HG02884 (cell line): ENCODE results near the gene RNLS.

Experiments
- ATAC-seq: cut with Tn5 transposase; IDR thresholded peaks from one replicate; pipeline ENCODE4 v1.9.1; 2021; ENCODE audit warnings: mild to moderate bottlenecking, moderate library complexity; ENCODE audit not compliant: unreplicated experiment

The RNLS gene

DNA sequence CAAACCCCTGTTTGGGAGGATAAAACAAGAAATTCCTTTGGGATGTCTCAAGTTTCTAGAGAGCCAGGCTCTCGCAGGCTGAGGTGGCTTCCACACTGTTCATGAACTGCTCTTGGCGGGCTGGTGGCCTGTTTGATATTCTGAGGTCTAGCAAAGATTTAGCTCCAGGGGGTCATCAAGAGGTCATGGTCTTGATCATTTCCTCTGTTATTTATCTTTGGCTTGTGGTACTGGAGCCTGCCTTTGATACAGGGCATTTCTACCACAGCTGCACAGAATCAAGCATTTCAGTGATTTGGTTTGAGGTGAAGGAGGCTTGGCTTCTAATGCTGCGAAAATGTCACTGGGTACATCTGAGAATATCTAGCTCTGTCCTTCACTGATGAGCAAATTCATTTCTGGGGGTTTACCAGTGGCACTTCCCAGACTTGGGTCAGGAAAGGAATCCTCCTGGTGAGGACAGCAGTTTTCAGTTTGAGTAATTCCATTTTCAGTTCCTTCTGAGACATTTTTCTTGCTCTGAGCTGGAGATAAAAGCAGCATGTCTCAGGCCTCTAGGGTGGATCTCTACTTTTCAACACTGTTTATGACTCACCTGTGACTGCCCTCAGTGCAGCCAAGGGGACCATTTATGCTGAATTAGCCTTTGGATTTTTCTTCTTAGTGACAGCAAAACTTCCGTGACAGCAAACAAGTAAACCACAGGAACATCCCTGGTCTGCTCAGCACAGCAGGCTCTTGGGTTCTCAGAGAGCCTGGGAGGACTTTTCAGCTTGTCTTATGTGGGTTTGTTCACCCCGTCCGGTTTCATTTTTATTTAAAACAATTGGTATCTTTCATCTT lies 312.0 kb downstream of the RNLS start:
- peak; percentile 87 for ATAC-seq

DNA sequence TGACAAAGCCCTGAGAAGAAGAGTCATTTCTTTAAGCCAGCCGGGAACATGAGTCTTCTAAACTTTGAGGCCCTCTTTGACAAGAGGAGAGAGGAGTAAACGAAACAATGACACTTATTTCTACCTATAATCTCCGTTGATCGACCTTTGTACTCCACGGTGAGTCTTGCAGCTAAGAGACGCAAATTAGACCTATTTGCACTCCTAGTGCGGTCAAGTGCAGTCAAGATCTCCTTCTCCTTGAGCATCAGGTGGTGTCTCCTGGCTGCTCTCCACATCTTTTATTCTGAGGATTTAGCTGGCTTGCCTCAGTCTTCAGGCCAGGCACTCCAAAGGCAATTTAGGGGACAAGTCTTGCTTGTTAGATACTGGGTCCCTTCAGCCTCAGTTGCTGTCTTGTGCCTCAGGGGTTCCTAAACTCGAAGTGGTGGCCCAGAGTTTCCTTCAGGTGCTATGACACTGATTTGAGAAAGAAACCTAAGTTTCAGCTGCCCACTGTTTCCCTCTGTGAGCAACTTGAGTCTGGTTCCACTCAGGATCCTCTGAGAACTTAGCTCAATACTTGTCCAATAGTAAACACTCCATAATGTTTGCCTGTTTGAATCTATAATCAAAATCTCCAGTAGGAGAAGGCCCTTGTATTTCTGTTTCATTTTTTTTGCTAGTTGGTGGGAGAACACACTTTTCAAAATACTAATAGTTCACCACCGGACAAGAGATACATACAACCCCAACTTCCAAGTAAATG lies 312.9 kb downstream of the RNLS start:
- no peak for ATAC-seq

DNA sequence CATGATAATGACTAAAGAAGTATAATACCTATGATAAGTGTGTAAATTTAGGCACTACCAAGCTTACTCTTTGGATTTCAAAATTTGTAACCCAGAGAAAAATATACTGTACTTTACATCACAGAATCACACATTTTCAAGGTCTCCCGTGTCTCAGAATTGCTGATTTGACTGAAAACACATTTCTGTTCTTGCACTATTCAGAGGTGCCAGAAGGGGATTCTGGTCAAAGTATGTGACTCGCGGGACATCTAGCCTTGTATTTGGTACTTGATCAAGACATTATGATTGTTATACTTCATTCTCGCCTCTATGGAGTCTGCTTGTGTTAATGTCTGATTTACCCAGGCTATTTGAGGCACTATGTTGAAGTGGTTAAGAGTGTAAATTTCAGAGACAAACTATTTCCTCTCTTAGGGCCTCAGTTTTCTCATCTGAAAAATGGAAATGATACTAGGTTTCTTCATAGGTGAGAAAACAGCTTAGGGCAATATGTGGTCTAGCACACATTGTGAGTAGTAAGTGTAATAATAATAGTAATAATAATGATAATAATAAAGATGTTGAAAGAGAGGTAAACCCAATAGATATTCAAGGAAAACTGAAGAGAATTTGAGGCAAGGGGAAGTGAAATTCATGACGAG lies 320.4 kb downstream of the RNLS start:
- no peak for ATAC-seq

DNA sequence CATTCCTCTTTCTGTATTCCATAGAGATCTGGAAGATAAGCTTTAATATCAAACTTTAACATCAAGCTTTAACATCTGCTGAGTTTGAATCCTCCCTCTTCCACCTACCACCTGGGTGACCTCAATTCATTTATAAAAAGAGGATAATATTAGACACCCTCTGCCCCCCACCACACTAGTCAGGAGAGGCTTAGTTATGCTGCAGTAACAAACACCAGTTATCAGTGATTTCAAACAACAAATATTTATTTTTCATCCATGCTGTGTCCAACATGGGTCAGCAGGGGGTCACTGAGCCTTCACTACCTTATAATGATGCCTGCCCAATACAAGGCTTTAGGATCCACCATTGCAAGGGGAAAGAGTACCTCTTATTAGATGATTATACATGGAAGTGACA lies 322.0 kb downstream of the RNLS start:
- ATAC-seq: no peak

DNA sequence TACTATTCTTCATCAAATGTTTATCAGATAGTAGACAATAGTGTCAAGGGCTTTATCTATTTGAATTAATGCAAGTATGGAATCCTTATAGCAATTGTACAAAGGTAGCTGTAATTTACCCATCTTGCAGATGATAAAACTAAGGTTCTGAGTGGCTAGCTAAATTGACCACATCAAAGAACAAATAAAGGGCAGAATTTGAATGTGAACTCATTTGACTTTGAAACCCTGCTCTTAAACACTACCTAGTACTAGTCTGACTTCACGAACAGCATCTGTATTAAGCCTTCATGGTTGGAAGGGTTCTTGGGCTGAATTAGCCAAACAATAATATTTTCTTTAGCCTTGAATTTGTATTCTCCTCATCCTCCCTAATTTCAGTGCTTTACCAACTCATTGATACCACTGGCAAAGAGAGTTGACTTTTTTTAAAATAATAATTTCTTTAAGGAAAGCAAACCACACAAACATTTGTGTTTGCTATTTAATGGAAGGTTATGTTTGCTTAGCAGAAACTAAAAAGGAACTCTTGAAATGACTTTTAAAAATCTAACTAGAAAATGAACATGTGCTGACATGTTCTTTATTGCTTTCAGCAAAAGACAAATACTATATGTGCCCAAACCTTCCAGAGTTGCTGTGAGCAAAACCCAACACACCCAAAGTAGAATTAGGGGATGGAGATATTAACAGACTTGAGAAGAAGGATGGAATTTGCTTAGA lies 322.6 kb downstream of the RNLS start:
- ATAC-seq: no peak

DNA sequence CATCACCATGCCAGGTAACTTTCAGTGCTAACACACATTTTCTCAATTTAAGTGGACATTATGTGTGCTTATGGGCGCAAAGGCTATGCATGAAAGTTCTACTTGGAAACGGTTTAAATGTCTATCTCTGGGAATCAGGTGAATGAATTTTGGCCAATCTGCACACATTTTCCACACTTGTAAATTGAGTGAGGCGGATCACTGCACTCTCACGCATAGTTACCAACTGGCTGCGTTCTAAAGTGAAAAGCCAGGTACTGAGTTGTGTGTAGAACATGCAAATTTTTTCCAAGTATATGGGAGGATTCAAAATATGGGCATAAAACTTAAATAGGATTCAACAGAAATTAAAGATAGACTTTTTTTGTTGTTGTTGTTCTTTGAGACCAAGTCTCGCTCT lies 323.7 kb downstream of the RNLS start:
- ATAC-seq: no peak

DNA sequence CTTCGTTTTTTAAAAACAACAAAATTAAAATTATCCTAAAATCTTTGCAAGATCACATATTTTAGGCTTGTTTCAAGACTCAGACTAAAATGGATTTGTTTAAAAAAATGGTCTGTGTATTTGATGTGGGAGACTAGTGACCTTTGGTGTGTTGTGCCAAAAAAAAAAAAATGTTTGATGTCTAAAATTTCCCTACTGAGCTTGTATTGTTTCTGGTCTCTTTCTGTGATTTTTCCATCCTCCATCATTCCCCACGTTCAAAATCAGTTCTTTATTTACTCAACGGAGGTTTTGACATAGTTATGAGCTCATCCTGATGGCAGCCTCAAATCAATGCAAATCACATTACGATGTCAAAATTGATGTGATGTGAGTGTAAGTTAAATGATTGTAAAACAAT lies 326.2 kb downstream of the RNLS start:
- no peak for ATAC-seq

DNA sequence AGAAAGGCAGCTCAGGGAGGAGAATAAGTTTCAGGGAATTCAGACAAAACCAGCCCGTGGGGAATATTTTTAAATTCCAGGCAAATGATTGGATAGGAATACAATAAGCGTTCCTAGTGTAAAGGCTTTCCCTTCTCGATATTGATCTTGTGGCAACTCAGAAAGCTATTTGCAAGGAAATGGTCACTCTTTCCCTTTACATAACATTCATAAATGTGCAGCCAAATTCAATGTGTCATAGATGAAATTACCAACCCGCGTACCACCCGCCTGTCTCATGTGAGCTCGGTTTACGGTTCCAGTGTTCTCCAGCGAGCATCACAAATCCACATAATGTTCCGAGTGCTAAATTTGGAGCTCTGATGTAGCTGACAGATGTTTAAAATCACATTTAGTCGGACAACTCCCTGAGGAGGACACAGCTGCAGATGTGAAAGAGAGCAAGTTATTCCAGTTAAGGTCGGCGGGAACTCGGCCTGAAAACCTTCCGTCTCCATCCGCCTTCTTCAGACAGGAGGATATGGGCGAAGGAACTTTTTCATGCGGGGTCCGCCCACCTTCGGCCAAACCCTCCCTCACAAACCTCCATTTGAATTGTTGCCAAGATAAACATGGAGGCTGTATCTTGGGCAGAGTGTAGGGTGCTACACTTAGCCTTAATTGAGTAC lies 327.0 kb downstream of the RNLS start:
- ATAC-seq: no peak

DNA sequence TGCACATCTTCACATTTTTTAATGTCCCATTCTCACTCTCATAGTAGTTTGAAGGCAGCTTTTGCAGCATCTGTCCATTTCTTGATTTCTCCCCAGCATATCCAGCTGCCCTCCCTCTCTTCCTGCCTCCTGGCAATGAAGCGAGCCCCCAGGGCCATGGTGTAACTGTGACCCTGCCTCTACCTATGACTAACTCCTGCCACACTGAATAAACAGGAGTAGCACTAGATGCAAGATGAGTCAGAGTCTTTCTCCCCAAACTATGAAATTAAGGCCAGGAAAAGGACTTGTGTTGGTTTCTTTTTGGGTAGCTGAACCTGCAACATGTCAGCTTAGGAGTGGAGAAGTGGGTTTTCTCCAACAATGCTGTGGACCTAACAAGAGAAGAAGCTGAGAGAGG lies 329.0 kb downstream of the RNLS start:
- no peak for ATAC-seq

DNA sequence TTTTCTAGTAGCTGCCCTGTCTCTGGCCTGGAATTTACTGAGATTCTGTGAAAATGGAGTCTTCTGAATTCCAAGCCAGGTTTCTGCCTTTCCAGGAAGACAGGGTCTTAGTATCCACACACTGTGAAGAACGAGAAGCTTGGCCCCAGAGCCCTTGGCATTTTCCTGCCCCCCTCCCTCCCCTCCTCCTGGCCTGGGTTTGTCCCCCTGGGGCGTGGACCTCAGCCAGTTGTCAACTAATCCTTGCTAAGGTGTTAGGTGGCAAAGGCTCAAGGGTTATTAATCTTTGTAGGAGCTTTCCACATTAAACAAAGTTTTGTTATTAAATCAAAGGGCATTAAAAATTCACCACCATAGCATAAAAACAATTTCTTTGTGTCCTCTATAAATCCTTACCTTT lies 329.5 kb downstream of the RNLS start:
- ATAC-seq: no peak

DNA sequence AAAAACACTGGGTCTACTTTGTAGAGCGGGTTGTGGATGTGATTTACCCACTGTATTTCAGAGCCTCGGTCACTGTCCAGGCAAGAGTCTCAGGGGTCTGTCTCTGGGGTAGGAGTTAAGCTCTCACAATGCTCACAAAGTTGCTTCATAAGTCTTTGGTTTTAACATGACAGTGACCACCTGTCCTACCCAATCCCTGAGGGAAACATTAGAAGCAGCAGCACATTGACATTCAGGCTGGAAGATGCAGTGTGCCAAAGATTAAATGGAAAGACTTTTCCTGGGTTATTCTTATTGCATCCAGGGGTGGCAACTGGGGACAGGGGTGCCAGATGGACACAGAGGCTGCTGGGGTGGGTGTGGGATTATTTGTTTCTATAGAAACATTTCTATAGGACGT lies 330.0 kb downstream of the RNLS start:
- ATAC-seq: no peak

DNA sequence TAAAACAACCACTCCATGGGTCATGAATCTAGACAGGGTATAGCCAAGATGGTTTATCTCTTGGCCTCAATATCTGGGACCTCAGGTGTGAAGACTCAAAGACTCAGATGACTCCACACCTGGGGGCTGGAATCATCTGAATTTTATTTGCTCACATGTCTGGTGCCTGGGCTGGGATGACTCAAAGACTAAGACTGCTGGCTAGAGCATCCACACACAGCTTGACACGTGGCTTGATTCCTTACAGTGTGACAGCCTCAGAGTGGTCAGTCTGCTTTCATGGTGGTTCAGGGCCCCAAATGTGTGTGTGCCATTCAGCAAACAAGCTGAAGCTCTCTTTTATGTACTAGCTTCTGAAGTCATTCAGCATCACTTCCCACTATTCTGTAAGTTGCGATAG lies 333.7 kb downstream of the RNLS start:
- no peak for ATAC-seq

DNA sequence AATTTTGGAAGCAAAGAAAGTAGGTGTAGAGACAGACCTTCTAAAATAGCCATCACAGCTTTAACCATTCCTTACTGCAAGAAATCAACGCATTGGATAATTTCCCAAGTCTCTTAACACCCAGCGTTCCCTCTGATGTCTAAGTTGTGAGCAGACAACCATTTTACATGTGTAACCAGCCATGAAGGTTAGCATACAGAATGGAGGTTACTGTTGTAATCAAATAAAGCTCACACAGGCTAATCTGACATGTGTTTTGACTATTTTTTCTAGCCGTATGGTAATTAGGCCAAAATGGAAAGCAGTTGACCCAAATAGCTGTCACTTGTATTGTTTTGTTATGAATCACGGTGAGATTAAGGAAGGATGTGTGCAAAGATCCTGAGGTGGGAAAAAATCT lies 336.4 kb downstream of the RNLS start:
- no peak for ATAC-seq

DNA sequence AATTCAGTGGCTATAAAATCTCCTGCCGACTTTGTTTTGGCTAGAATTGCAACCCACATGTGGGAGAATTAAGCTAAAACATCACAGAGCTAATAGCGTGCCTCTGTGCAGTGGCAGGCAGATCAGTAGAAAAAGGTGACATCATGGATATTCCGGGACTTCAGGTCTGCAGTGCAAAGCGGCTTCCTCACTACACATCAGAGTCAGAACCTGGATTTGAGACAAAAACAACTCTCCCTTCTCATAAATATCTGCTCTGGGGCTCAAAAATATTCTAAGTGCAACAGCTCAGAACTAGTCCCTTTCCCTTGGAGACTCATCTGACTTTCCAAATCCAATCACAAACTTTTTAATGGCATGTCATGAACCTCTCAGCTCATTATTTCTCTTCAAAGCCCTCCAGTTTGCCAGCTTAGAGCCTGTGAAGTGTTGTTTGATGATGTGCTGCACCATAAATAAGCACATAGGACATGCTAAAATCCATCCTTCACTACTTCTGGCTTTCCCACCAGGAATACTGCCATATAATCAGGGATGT lies 337.1 kb downstream of the RNLS start:
- ATAC-seq: no peak

DNA sequence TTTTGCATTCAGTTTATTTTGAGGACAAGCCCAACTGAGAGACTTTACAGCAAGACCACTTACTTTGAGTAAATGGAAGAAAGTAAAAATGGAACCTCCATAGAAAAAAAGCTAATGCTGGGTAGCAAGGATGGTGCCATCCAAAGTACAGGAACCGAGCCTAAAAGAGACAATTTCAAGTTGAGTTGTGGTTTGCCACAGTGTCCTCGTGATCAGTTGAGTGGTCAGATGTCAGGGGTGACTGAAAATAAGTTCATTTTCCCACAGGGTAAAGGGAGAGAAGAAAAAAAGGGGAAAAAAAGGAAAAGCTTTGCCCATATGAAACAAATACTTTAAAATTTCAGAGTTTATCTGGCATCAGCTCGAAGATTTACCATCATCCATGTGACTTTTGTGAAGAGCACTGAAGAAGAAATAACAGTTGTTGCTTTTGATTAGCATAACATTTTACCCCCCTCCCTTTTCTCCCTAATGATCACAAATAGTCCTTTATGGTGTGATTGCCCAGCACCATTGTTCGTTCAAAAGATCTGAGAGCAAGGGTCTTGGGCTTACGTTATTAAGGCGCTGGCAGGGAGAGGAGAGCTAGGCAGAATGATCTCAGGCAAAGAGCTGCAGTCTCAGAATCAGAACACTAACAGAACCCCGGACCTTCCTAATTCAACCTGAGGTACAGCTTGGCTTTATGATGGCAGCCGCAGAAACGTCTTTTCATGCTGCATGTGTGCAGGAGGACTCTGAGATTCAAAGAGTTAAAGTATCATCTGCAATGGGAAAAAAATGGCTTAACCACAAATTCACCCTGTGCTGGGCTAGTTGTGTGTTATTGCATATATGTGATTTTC lies 338.1 kb downstream of the RNLS start:
- no peak for ATAC-seq

DNA sequence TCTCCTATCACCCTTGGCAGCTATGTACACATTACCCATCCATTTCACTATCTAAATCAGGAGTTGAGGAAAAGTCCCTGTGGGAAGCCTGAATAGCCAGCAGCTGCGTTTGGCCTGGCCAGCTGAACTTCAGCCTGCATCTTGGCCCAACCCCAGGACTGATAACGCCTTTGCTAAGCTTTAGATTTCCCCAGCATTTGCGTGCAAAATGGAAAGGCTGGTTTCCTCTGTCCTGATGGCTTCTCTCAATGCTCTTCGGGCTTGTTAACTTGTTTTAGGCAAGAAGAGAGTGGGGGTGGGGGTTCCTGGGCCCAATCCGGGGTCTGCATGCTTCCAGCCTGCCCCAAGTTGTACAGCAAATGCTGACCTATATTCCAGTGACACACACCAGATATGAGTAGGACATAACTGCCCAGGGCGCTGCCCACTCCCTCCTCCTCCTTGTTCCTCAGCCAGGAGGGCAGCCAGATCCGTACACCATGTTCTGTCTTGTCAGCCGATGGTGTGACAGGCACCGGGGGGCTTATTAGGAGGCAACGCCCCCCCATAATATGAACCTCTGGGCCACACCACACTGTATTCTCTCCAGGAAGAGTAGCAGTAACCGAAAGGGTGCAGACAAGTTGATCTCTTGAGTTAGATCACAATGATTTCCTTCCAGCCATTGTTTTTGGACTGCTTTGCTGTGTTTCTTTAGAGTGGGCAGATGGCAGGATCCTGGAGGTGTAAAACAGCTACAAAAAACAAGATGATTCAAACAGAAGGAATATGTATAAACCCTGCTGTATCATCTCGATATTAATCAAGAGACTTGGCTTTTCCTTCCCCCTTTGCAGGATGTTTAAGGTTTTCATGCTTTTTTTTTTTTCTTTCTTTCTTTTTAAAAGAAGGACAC lies 339.0 kb downstream of the RNLS start:
- ATAC-seq: no peak

DNA sequence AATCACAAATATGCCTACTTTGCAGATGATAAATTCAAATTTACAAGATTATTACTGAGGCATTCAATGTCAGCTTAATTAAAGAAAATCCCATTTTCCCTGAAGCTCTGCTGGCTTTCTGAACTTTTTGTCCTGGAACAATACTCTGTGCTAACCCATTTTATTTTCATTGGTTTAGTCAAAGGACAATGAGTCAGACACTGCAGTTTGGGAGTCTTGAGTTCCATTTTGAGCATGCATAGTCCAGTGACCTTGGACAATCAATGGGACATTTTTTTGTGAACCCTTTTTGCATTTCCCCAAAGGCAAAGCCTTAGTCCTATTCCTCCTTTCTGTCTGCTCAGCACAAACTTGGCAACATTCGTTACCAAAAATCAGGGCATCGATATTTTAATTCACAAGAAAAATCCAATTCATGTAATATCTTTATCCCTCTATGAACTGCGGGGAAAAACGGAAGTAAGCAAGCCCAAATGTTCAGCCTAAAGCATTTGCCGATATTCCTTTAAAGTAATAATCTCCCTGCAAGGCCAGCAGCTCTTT lies 339.8 kb downstream of the RNLS start:
- no peak for ATAC-seq

DNA sequence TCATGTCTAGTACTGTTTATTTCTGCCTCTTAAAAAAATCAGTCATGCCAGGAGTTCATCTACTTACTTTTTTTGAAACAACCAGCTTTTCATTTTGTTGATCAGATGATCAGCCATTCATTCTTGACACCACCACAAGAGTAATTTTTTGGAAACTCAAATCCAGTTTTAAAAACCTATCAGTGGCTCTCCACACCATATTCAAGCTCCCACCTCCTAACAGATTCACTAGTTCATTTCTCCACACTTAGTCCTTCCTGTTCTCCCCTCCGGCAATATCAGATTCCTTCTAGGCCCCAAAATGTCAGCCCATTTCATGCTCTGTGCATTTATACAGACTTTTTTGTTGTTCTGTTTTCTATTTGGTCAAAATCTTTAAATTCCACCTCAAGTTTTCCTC lies 341.6 kb downstream of the RNLS start:
- ATAC-seq: no peak
